H1 (cell line): ENCODE results near the gene KLF2. TPM values are rescaled to one million over a fixed set of nuclear protein-coding genes. Genes with fewer than 3 reads are reported as not detected.

Experiments
- CTCF ChIA-PET: fragments of 300-600 bp; sonication (Branson Sonifier 250); formaldehyde crosslinking; loops from one replicate; lab custom pipeline; 2021; ENCODE audit not compliant: partially characterized antibody; lab: Charles Lee
- POLR2A ChIA-PET: fragments of 300-600 bp; sonication (Branson Sonifier 250); formaldehyde crosslinking; loops from one replicate; lab custom pipeline; 2021; ENCODE audit warnings: inconsistent platforms; ENCODE audit not compliant: partially characterized antibody; lab: Charles Lee
- DNase-seq, 2 experiments: peaks; one replicate each; pipeline versions ENCODE4 v3.0.0 to v3.0.0-alpha.2; 2010 to 2022; ENCODE audit warnings: low spot score in 2 of 2, low read depth in 1 of 2, mixed read lengths in 1 of 2
- FAIRE-seq: peaks from 2 replicates; lab custom pipeline; 2011; peaks lifted over from hg19 to GRCh38; lab: Jason Lieb, UNC
- H2AFZ ChIP-seq: 2 replicates; pipeline ENCODE4 v1.8.1; 2012; ENCODE audit warnings: low read length, inconsistent platforms
- H2AK5ac ChIP-seq: 2 replicates; pipeline ENCODE4 v1.6.1; 2013; ENCODE audit warnings: low read depth, low read length
- H2BK120ac ChIP-seq: replicated peaks from 2 replicates; pipeline ENCODE3; 2013; ENCODE audit warnings: low read depth, low read length, inconsistent platforms
- H2BK12ac ChIP-seq: 2 replicates; pipeline ENCODE4 v1.6.1; 2013; ENCODE audit warnings: low read depth, low read length
- H2BK15ac ChIP-seq: 2 replicates; pipeline ENCODE4 v1.6.1; 2013; ENCODE audit warnings: low read length
- H2BK20ac ChIP-seq: 2 replicates; pipeline ENCODE4 v1.6.1; 2013; ENCODE audit warnings: low read length
- H2BK5ac ChIP-seq: 2 replicates; pipeline ENCODE4 v1.6.1; 2013; ENCODE audit warnings: low read depth, low read length
- H3K14ac ChIP-seq: 2 replicates; pipeline ENCODE4 v1.6.1; 2013; ENCODE audit warnings: inconsistent platforms; ENCODE audit not compliant: insufficient read length
- H3K18ac ChIP-seq: 2 replicates; pipeline ENCODE4 v1.6.1; 2013; ENCODE audit warnings: low read length; ENCODE audit errors: extremely low read depth
- H3K23ac ChIP-seq: 2 replicates; pipeline ENCODE4 v1.6.1; 2013; ENCODE audit warnings: inconsistent platforms; ENCODE audit not compliant: insufficient read length
- H3K23me2 ChIP-seq: 2 replicates; pipeline ENCODE4 v1.6.1; 2013; ENCODE audit warnings: low read depth, low read length
- H3K27ac ChIP-seq: 2 replicates; pipeline ENCODE4 v1.6.1; 2011; ENCODE audit warnings: low read depth, low read length, inconsistent platforms
- H3K27me3 ChIP-seq, 4 experiments: replicated peaks in 1 of 4; 1 replicate in 1 of 4; 2 replicates in 3 of 4; pipeline versions ENCODE4 v1.6.1 to v1.8.1; 2011 to 2013; ENCODE audit warnings: low read length in 3 of 4, mild to moderate bottlenecking in 3 of 4, inconsistent platforms in 2 of 4, mixed read lengths in 2 of 4, moderate library complexity in 1 of 4; ENCODE audit not compliant: control insufficient read depth in 3 of 4, insufficient read depth in 3 of 4; ENCODE audit errors: extremely low read depth in 1 of 4
- H3K36me3 ChIP-seq, 4 experiments: 2 replicates each; pipeline versions ENCODE4 v1.6.1 to v1.8.1; 2011 to 2013; ENCODE audit warnings: mild to moderate bottlenecking in 4 of 4, low read length in 3 of 4, moderate library complexity in 2 of 4, control low read depth in 1 of 4, inconsistent platforms in 1 of 4; ENCODE audit not compliant: insufficient read depth in 4 of 4, control insufficient read depth in 2 of 4
- H3K4ac ChIP-seq: replicated peaks from 2 replicates; pipeline ENCODE3; 2013; ENCODE audit warnings: low read length, low read depth, mixed read lengths, inconsistent platforms; ENCODE audit not compliant: insufficient read length
- H3K4me1 ChIP-seq, 4 experiments: replicated peaks in 1 of 4; 1 replicate in 1 of 4; 2 replicates in 3 of 4; pipeline versions ENCODE4 v1.6.1 to v1.8.1; 2011 to 2013; ENCODE audit warnings: low read length in 3 of 4, inconsistent platforms in 2 of 4, mixed read lengths in 1 of 4; ENCODE audit not compliant: insufficient read depth in 4 of 4, control insufficient read depth in 3 of 4
- H3K4me2 ChIP-seq, 2 experiments: 2 replicates each; pipeline versions ENCODE4 v1.6.1 to v1.8.1; 2011 to 2013; ENCODE audit warnings: low read depth in 2 of 2, low read length in 2 of 2, control low read depth in 1 of 2, inconsistent platforms in 1 of 2, mild to moderate bottlenecking in 1 of 2; ENCODE audit not compliant: insufficient read depth in 1 of 2
- H3K4me3 ChIP-seq, 4 experiments: fragments of 200-600, 300-600 bp in 1 of 4; sonication (generic), shearing (Covaris generic), sonication (Bioruptor Twin) in 1 of 4; 2 replicates each; pipeline versions ENCODE4 v1.5.1 to v1.8.1; 2011 to 2016; ENCODE audit warnings: low read length in 4 of 4, low read depth in 3 of 4, control low read depth in 2 of 4, inconsistent platforms in 2 of 4, mild to moderate bottlenecking in 2 of 4, mixed read lengths in 1 of 4, moderate library complexity in 1 of 4; ENCODE audit not compliant: insufficient read depth in 2 of 4; ENCODE audit errors: extremely low read depth in 1 of 4
- H3K56ac ChIP-seq: replicated peaks from 2 replicates; pipeline ENCODE3; 2013; ENCODE audit warnings: low read depth, mild to moderate bottlenecking, mixed read lengths, low read length, inconsistent platforms; ENCODE audit not compliant: insufficient read length
- H3K79me1 ChIP-seq: 2 replicates; pipeline ENCODE4 v1.6.1; 2013; ENCODE audit warnings: low read depth, low read length, control low read depth
- H3K79me2 ChIP-seq, 2 experiments: 2 replicates each; pipeline versions ENCODE4 v1.6.1 to v1.8.1; 2012 to 2013; ENCODE audit warnings: low read length in 2 of 2, mild to moderate bottlenecking in 2 of 2, inconsistent platforms in 1 of 2; ENCODE audit not compliant: insufficient read depth in 2 of 2, control insufficient read depth in 1 of 2
- H3K9ac ChIP-seq, 4 experiments: replicated peaks in 1 of 4; 1 replicate in 1 of 4; 2 replicates in 3 of 4; pipeline versions ENCODE4 v1.6.1 to v1.8.1; 2011 to 2013; ENCODE audit warnings: low read depth in 3 of 4, low read length in 3 of 4, control low read depth in 2 of 4, mild to moderate bottlenecking in 2 of 4, moderate library complexity in 2 of 4, inconsistent platforms in 1 of 4; ENCODE audit errors: extremely low read depth in 1 of 4
- H3K9me3 ChIP-seq, 2 experiments: 2 replicates each; pipeline versions ENCODE4 v1.6.1 to v1.8.1; 2012 to 2013; ENCODE audit warnings: mild to moderate bottlenecking in 2 of 2, moderate library complexity in 2 of 2, control low read depth in 1 of 2, inconsistent platforms in 1 of 2, low read depth in 1 of 2, low read length in 1 of 2, mixed read lengths in 1 of 2; ENCODE audit not compliant: insufficient read depth in 2 of 2
- H4K20me1 ChIP-seq, 2 experiments: replicated peaks in 1 of 2; 2 replicates each; pipeline versions ENCODE3 to v1.8.1; 2011 to 2013; ENCODE audit warnings: inconsistent platforms in 2 of 2, low read length in 2 of 2, mild to moderate bottlenecking in 1 of 2; ENCODE audit not compliant: insufficient read depth in 2 of 2, control insufficient read depth in 1 of 2
- H4K5ac ChIP-seq: 2 replicates; pipeline ENCODE4 v1.6.1; 2013; ENCODE audit warnings: low read length, low read depth, mixed read lengths, inconsistent platforms; ENCODE audit not compliant: insufficient read length
- H4K8ac ChIP-seq: 2 replicates; pipeline ENCODE4 v1.8.0; 2013; ENCODE audit warnings: mild to moderate bottlenecking, moderate library complexity, low read length, inconsistent platforms; ENCODE audit not compliant: insufficient read depth; ENCODE audit errors: extremely low read depth
- H4K91ac ChIP-seq: replicated peaks from 2 replicates; pipeline ENCODE3; 2013; ENCODE audit warnings: low read length, mixed read lengths, inconsistent platforms; ENCODE audit not compliant: insufficient read length
- BRCA1 ChIP-seq: IDR thresholded peaks from 2 replicates; pipeline ENCODE4 v1.6.1; 2012; ENCODE audit warnings: low read depth, low read length, improper control_type of control experiment
- CHD2 ChIP-seq: IDR thresholded peaks from 2 replicates; pipeline ENCODE4 v1.6.1; 2012; ENCODE audit warnings: low read length, improper control_type of control experiment
- JUN ChIP-seq: IDR thresholded peaks from 2 replicates; pipeline ENCODE4 v1.6.1; 2011; ENCODE audit warnings: low read depth, mild to moderate bottlenecking, improper control_type of control experiment, low read length
- KDM4A ChIP-seq: IDR thresholded peaks from one replicate; pipeline ENCODE4 v1.7.1; 2012; ENCODE audit warnings: low read depth, mild to moderate bottlenecking, moderate library complexity, low read length, inconsistent platforms; ENCODE audit not compliant: severe bottlenecking
- POU5F1 ChIP-seq: IDR thresholded peaks from 2 replicates; pipeline ENCODE4 v1.6.1; 2011; ENCODE audit warnings: low read depth, mild to moderate bottlenecking, low read length, moderate library complexity
- RXRA ChIP-seq: IDR thresholded peaks from 2 replicates; pipeline ENCODE4 v1.6.1; 2011; ENCODE audit warnings: low read depth, mild to moderate bottlenecking, low read length, moderate library complexity; ENCODE audit not compliant: insufficient read depth
- TAF1 ChIP-seq: IDR thresholded peaks from 2 replicates; pipeline ENCODE4 v1.6.1; 2011; ENCODE audit warnings: mild to moderate bottlenecking, low read depth, low read length
- TBP ChIP-seq: IDR thresholded peaks from 2 replicates; pipeline ENCODE4 v1.6.1; 2011; ENCODE audit warnings: low read depth, low read length, improper control_type of control experiment
- WGBS, 2 experiments: shearing (Covaris generic) in 1 of 2; methylation state at CpG; one replicate each; pipeline versions ENCODE4 v1.1.6 to v1.1.7; 2013 to 2015; ENCODE audit warnings: low lambda C conversion rate in 2 of 2, mixed read lengths in 2 of 2, inconsistent platforms in 1 of 2, low coverage in 1 of 2, missing lambda C conversion rate in 1 of 2; ENCODE audit not compliant: insufficient replicate concordance in 2 of 2, insufficient coverage in 1 of 2, insufficient read length in 1 of 2; ENCODE audit errors: extremely low coverage in 1 of 2, missing lambda C conversion rate in 1 of 2; 5-methylcytosine and 5-hydroxymethylcytosine counted together
- polyA plus RNA-seq, 7 experiments: library from polyadenylated mRNA; depleted of rRNA in 3 of 7; stranded (reverse) in 5 of 7; unstranded in 2 of 7; fragments of >200 nt in 5 of 7; fragments of 200-250 nt in 2 of 7; gene quantifications; 1 replicate in 5 of 7; 2 replicates in 1 of 7; 4 replicates in 1 of 7; pipeline versions ENCODE4 v1.2.1 to v1.2.3, GENCODE V29; 2011 to 2013; ENCODE audit warnings: missing spikeins in 2 of 7, mixed read lengths in 2 of 7
- total RNA-seq: library from RNA; stranded (reverse); fragmentation: NEBNext Ultra II Directional; extraction: Animal tissue kit (Norgen Biotek cat#: 25700); gene quantifications from 2 replicates; pipeline ENCODE4 v1.2.1, GENCODE V29; 2021

The KLF2 gene
- total and polyA plus RNA-seq, 2 of the 8 experiments (the other 6 are each of a cell fraction or from before 2014, with no cell fraction given), result 0.19 to 0.33 TPM

- no peak overlapping the region for H3K23ac ChIP-seq
- H2AFZ ChIP-seq, result no peak overlapping the region
- 91% methylated on average over 5 of the region's 7 CpGs; no CpG with 5 or more reads in 1 of the 2 experiments for WGBS, 2 experiments
- peaks cover 2% of the 10 kb centered on the region; the same call in 1 of the 2 replicates for H3K23me2 ChIP-seq
- H3K9ac ChIP-seq, result no peak overlapping the region
- no peaks in the 10 kb centered on the region; a peak in 1 of 4 replicates for H3K79me2 ChIP-seq
- TF ChIP-seq JUN (no peak), POU5F1 (no peak), KDM4A (no peak), CHD2 (no peak), BRCA1 (no peak), TBP (no peak), RXRA (no peak), TAF1 (no peak)
- no peak overlapping the region for H2AK5ac ChIP-seq
- H4K5ac ChIP-seq, result no peak overlapping the region
- H3K4me1 ChIP-seq, result 0 out of 7 replicates have a peak, but pooled peaks cover 0 to under 1% (median 0%) of the 10 kb centered on the region in 4 experiments
- H3K36me3 ChIP-seq, result peaks cover 0 to 12% (median 9%) of the 10 kb centered on the region in 4 experiments; a peak in 5 of 8 replicates
- no peak overlapping the region for H4K8ac ChIP-seq
- H2BK15ac ChIP-seq, result no peak overlapping the region
- H2BK120ac ChIP-seq, result no peak overlapping the region
- H3K27me3 ChIP-seq, result no peaks in the 10 kb centered on the region
- no peak overlapping the region for H3K4ac ChIP-seq
- no peak overlapping the region for H3K14ac ChIP-seq
- H2BK5ac ChIP-seq, result no peak overlapping the region
- H3K4me3 ChIP-seq, result no peak overlapping the region
- H2BK20ac ChIP-seq, result no peak overlapping the region
- POLR2A ChIA-PET, result no interaction called here
- H4K20me1 ChIP-seq, result peaks cover 6 to 15% of the 10 kb centered on the region in 2 experiments
- H2BK12ac ChIP-seq, result no peak overlapping the region
- H4K91ac ChIP-seq, result no peak overlapping the region
- no peak overlapping the region for H3K56ac ChIP-seq
- no peak for DNase-seq
- no peak for FAIRE-seq
- H3K27ac ChIP-seq, result no peak overlapping the region
- H3K4me2 ChIP-seq, result no peak overlapping the region
- H3K79me1 ChIP-seq, result no peaks in the 10 kb centered on the region
- H3K18ac ChIP-seq, result no peak overlapping the region
- CTCF ChIA-PET, result interaction anchor here (0.8 to 5.2 kb wide), 16 partner anchors 10 to 258 kb away, joined by 3 to 38 read pairs (median 7); no protein-coding TSS in a partner anchor
- no peaks in the 10 kb centered on the region for H3K9me3 ChIP-seq
These were observed 51.2 kb downstream of the KLF2 start for GRCh38 chr19:16375936-16376185.
